Fibroblast of lung (primary cell): ENCODE results near the gene FYN.

Experiments used
- EZH2 ChIP-seq: IDR thresholded peaks from 2 replicates; pipeline ENCODE4 v1.5.1; 2012; ENCODE audit warnings: low read length, control low read depth, mild to moderate bottlenecking; ENCODE audit errors: missing control alignments
- TF ChIP-seq, protein P1 (sequence below), 2 donors: IDR thresholded peaks in 1 of 2; conservative IDR thresholded peaks in 1 of 2; 1 replicate in 1 of 2; 2 replicates in 1 of 2; pipeline ENCODE4 v1.5.1; 2011 to 2012; ENCODE audit warnings: low read length in 2 of 2, control low read depth in 1 of 2, inconsistent platforms in 1 of 2, low read depth in 1 of 2, mild to moderate bottlenecking in 1 of 2

DNA sequence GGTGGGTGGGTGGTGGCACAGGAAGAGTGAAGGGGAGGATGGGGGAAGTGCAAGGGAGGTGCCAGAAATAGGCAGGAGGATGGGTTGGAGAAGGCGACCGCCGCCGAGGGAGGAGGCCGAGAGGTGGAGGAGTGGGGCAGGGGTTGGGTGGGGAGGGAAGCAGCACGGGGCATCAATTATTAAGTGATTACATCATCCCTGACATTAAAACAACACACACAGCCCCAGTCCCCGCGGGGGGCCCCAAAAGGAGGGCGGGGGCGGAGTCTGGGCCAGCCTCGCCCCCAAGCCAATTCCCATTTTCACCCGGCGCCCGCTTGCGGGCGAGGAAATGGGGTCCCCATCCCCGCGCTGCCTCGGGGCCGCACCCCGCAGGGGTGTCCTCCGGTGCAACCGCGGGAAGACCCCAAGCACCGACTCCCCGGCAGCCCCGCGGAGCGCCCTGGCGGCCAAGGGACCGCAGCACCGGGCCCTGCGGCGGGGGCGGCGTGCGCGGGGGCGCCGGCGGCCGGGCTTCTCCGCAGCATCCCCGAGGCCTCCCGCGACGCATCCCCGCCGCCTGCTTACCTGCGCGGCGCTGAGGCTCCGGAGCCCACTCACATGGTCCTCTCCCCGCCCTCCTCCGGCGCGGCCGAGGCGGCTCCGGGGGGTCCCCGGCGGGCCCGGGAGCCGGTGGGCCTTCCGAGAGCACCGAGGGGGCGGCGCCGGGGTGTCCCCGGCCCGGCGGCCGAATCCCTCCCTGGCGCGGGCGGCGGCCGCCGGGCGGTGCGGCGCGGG is 663 bp downstream of the FYN start:
- TF ChIP-seq, protein P1, sequence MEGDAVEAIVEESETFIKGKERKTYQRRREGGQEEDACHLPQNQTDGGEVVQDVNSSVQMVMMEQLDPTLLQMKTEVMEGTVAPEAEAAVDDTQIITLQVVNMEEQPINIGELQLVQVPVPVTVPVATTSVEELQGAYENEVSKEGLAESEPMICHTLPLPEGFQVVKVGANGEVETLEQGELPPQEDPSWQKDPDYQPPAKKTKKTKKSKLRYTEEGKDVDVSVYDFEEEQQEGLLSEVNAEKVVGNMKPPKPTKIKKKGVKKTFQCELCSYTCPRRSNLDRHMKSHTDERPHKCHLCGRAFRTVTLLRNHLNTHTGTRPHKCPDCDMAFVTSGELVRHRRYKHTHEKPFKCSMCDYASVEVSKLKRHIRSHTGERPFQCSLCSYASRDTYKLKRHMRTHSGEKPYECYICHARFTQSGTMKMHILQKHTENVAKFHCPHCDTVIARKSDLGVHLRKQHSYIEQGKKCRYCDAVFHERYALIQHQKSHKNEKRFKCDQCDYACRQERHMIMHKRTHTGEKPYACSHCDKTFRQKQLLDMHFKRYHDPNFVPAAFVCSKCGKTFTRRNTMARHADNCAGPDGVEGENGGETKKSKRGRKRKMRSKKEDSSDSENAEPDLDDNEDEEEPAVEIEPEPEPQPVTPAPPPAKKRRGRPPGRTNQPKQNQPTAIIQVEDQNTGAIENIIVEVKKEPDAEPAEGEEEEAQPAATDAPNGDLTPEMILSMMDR (conservative IDR thresholded peaks at IDR 0.05 in 1 of 2, IDR thresholded peaks at IDR 0.05 in 1 of 2; ENCODE audit: low read depth in 1 of 2, low read length in 2 of 2): no peak
- no peak for TF ChIP-seq EZH2
